ENCODE results near the gene DRD3.

GRCh38 chr3:114112696-114113095 is 66.2 kb downstream of the DRD3 start:
- TF ChIP-seq CTCF (IDR thresholded peaks at IDR 0.05) = no peak
- TF ChIP-seq POLR2A (IDR thresholded peaks at IDR 0.05) = no peak
